Activated naive CD4-positive, alpha-beta T cell treated with anti-CD3 and anti-CD28 coated beads, Interleukin-2, amount 50 U/mL, for 16 hours (primary cell): ENCODE measurements around the gene YIPF1.
A peak's percentile ranks its signal among the peaks of the same experiment; 100 is the strongest.

Experiments
- DNase-seq: peaks from one replicate; pipeline ENCODE4 v3.0.0-alpha.2; 2020

Gene YIPF1

DNA sequence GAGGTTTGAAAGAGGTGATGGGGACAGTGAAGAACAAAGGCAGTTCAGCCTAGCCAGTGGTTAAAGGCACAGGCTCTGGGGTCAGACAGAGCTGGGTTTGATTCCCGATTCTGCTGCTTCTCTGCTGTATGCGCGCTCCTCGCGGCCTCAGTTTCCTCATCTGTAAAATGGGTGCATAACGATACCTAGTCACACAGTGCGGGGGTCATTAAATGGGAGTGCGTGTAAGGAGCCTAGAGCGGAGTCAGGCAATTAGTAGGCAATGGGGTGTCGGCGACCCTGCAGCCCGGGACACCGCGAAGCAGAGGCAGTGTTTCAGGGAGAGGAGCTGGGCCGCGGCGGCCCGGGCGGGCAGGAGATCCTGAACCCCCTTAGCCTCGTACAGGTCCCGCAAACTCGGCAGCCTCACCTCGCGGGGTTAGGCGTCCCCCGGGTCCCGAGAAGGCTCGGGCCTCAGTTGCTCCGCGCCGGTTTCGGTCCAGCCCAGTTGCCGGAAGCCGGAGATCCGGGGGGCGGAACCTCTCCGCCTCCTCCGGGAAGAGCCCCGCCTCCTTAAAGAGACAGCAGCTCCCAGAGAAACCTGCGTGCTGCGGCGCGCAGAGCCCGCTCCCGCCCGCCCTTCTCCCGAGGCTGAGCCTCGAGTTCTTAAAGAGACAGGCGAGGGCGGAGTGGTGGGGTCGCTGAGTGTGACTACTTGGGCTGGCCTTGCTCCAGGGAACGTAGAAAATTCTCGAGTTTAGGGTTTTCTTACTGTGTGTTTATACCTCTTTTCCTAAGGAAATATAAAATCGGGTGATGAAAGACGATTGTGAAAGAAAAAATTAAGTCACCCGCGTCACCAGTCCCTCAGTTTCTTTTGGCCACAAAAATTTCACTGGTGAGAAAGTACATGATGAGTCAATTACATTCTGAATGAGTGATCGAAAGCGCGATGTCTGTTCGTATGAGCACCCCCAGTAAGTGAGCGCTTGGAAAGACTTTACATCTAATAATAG, at the start of gene YIPF1:
TSS of gene YIPF1 (minus strand) at position 494 of the 995 bp plus-strand sequence. CDS start 860 bp downstream, outside the sequence.
- DNase-seq: peak; percentile 85

DNA sequence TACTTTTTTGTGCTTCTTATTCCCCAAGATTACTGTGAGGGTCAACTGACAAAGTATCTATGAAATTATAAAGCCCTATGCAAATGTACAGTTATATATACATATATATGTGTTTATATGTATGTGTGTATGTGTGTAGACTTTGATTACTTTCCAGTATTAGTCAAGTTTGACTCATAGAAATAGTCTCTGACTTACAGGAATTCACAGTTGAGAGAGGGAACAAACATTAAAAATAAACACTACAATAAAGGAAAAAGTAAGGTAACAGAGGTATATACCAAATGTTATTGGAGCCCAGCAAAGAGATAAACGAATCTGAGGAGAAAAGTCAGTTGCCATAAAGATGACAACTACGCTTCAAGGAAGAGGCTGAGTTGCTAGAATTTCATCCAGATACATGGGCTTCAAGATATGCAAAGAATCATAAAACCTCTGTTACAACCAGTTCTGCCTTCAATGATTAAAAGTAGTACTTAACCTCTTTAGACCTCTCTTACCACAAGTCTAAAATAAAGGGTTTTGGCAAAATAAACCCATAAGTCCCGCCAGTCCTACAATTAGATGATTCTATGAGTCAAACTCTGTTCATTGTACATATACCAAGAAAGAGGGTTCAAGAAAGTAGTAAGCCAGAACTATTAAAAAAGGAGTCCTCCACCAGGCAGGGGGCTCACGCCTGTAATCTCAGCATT, 48.7 kb upstream of the YIPF1 start:
- no peak for DNase-seq

DNA sequence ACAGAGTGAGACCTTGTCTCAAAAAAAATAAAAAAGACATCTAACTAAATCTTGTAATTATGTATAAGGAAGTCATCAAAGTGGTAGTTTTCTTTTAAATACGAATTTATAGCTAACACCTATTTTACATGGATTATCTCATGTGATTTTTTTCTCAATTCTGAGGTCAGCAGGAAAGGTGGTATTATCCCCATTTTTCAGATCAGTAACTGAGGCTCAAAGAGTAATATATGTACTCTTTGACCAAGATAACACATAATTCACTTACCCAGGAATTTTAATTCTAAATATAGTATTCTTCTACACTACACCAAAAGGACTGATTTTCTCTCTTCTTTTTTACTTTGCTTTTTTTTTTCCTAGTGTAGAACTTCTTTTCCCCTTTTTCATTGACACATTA, 46.8 kb upstream of the YIPF1 start:
- no peak for DNase-seq

DNA sequence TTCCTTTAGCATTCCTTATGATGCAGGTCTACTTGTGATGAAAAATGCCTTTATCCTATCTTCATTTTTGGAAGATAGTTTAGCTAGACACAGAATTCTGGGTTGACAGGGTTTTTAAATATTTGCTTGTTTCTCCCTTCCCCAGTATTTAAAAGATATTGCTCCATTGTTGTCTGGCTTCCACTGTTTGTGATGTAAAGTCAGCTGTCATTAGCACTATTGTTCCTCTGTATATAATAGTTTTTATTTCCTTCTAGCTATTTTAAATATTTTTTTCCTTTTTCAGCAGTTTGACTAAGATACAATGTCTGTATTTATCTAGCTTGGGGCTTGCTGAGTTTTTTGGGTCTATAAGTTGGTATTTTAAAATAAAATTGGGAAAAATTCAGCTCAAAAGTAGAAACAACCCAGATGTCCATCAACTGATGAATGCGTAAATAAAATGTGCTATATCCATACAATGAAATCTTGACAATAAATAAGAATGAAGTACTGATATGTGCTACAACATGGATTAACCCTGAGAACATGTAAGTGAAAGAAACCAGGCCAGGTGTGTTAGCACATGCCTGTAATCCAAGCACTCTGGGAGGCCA, 44.7 kb upstream of the YIPF1 start:
- DNase-seq: no peak

DNA sequence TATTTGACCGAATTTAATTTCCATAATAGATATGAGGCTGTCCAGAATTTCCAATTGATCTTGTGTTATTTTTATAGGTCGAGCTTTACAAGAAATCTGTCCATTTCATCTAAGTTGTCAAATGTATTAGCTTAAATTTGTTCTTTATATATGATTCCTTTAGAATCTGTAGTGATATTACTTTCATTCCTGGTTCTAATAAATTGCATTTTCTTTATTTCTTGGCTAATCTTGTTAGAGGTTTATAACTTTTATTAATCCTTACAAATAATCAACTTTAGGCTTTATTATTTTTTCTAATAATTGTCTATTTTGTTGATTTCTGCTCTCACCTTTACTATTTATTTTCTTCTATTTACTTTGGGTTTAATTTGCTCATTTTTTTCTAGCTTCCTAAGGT, 41.9 kb upstream of the YIPF1 start:
- DNase-seq: no peak

DNA sequence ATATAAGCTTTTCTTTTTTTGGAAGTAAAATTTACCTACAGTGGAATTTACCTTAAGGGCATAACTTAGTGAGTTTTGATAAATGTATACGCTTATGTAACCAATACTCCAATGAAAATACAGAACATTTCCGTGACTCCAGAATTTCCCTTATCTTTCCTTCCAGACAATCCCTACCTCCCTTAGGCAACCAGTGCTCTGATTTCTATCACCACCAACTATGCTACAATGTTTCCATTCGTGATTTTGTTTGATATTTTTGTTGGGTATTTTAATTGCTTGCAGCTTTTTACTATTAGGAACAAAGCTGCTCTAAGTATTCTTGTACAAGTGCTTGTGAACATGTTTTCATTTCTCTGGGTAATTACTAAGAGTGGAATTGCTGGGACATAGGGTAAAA, 41.3 kb upstream of the YIPF1 start:
- no peak for DNase-seq

DNA sequence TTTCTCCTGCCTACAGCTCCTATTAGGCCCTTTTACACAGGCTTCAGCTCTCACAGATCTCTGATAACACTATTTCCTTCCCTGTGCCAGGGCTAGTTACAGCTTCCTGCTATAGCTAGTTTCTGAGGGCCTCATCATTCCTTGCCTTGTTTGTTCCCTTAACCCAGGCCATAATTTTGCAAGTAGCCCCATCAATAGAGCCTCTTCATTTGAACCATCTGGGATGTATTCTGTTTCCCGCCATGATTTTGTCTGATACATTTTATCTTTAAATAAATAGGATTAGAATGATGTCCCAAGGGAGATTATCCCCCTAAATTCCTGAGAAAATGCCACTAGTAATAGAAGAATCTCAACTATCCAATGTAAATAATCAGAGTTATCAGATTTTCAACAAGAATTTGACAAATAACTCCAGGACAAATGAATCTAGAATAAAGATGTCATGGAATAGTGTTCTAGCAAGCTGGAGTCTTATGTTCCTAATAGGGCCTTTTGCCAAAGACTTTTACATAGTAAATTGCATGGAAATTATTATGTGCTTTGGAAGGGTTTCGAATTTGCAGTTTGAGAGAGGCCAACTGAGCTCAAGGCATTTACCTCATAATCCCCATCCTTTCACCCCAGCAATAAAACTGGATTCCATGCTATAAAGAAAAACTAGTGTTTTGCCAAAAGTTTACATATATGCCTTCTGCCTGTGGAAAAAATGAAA, 39.8 kb upstream of the YIPF1 start:
- no peak for DNase-seq

DNA sequence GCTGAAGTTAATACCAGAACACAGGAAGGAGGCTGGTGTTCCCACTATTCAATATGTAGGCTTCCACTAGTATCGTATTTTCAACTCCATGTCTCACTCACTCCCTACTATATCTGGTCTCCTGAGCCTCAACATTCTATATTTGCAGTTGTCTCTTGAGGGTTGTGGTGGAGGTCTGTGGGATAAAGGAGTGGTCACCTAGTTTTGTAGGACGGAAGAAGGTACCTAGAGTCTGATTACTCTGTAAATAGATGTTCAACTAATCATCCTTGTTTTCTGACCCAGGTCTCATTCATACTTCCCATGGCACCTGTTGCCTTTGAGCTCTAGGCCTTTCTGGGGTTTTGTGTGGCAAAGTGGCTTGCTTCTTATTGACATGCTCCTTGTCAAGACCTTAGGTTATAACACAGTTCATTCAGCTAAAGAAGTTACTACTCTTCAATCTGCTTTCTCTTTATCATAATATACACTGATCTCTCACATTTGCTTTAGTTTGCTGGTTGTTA, 37.8 kb upstream of the YIPF1 start:
- DNase-seq: no peak

DNA sequence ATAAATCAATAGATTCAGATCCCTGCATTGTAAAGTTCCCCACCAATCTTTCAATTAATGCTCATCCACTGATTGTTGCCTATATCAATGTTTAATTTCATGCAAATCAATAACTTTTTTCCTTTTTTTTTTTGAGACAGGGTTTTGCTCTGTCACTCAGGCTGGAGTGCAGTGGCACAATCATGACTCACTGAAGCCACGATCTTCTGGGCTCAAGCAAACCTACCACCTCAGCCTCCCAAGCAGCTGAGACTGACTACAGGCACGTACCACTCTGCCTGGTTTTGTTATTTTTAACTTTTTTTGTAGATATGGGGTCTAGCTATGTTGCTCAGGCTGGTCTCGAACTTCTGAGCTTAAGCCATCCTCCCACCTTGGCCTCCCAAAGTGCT, 30.1 kb upstream of the YIPF1 start:
- DNase-seq: no peak

DNA sequence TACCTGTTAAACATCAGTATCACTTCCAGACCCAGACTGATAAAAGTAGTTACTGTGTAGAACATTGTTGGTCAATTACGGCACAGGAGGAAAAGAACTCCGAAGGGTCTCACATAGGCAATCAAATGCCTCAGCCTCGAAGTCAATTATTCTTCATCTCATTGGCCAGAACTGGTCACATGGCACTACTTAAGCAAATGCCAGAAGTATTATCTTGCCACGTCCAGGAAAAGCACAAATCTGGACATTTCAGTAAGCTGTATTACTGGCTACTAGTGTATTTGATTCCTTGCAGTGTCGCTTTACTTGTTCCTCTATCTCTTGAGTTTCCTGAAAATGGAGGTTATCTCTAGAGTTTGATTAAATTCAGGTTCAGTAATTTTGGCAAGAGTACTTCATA, 28.7 kb upstream of the YIPF1 start:
- DNase-seq: no peak

DNA sequence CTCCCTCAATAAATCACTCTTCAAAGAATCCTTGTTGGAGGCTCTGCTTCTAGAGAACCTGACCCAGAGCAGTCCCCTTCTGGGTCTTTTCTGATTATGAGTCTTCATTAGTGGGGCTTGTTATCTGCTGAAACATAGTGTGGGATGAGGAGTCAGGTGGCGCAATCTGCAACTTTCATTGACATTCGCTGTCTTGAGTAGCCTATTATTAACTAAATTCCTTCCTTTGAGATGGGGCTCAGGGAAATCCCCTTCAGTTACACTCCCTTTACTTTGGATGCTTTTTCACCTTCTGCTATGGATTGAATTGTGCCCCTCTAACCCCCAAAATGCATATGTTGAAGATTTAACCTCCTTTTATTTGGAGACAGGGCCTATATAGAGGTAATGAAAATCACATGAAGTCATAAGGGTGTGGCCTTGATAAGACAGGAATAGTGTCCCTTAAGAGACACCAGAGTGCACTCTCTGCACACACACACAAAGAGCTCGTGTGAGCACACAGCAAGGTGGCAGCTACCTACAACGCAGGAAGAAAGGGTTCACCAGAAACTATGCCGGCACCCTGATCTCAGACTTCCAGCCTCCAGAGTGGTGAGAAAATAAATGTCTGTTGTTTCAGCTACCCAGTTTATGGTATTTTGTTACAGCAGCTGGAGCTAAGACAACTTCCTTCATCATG, 23.9 kb upstream of the YIPF1 start:
- no peak for DNase-seq

DNA sequence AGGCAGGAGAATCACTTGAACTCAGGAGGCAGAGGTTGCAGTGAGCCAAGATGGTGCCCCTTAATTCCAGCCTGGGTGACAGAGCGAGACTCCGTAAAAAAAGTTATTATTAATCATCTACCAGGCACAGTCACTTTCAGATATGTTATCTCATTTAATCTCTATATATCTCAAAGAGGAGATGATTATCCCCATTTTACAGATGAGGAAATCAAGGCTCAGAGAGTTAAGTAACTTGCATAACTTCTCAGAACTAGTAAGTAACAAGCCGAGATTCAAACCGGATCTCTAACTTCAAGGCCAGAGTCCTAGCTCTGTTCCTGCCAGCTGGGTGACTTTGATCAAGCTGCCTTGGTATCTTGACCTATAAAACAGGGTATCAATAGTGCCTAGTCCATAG, 21.8 kb upstream of the YIPF1 start:
- no peak for DNase-seq

DNA sequence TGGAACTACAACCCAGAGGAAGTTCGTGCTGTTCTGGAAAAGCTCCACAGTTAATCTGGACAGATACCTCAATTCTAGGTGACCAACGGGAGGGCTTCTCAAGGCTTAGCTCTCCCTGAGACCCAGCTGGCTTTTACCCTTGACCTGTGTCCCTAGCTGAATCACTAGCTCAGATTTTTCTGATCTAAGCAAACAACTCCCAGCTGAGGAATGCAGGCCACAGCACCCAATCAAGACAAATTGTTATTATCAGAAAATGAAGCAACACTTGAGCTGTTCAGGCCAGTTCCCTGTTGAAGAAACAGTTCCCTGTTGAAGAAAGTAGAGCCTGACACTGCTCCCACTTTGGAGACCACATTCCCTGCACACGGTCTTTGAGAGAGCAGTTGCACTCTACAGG, 20.3 kb upstream of the YIPF1 start:
- no peak for DNase-seq

DNA sequence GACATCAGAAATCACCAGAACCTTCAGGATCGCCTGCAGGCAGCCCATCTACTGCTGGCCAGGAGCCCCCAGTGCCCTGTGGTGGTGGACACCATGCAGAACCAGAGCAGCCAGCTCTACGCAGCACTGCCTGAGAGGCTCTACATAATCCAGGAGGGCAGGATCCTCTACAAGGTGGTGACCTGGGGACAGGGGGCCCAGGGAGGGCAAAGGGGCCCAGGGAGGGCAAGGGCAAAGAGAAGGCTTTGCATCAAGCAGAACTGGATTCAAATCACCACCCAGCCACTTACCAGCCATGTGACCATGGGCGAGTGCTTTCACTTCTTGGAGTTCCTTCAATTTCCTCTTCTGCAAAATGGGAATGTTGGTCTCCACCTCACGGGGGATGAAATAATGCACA, 16.5 kb upstream of the YIPF1 start:
- no peak for DNase-seq

DNA sequence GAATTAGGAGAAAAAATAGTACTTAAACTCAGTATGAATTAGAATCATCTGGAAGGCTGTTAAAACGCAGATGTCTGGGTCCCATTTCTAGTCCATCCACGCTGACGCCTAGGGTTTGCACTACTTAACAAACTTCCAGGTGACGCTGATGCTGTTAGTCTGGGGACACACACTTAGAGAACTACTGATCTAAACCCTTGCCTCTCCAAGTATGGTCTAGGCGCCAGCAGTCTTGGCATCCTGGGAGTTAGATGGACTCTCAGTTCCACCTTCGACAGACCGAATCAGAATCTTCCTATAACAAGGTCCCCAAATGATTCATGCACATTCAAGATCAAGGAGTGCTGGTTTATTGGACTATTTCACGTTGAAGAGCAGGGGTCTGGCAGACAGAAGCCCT, 15.9 kb upstream of the YIPF1 start:
- no peak for DNase-seq

DNA sequence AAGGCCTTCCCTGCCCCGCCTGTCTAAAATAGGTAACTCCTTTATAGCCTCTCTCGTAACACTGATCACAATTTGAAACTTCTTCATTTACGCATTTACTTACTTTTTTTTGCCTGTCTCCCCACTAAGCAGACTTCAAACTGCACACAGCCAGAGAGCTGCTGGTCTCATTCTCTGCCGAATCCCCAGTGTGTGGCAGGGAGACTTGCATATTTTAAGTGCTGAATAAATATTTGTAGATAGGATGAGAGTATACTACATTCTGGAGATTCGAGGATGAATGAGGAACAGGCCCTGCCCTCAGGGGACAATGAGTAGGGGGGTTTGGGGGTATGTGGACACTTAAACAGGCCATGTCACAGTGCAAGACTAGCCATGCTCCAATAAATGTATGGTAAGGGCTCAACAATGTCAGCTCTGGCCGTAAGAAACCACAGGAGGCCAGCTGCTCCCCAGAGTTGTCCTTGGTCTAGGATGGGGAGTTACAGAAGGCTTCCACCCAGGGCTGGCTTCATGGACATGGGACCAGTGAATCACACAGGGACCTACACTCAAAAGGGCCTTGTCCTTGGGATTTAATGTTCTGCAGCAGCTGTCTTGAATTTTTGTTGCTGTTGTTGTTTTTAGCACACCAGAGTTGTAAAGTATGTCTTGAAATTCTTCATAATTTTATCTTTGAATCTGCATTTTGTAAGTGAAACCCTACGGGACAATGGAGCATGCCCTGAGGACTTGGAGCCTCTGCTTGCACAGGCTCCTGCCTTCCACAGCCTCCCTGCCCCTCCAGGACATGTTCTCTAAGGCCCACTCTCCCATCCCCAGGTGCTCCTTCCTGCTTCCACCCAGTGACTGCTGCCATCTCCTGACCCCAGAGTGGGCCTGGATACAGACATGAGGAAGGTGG, 12.9 kb upstream of the YIPF1 start:
- DNase-seq: no peak

DNA sequence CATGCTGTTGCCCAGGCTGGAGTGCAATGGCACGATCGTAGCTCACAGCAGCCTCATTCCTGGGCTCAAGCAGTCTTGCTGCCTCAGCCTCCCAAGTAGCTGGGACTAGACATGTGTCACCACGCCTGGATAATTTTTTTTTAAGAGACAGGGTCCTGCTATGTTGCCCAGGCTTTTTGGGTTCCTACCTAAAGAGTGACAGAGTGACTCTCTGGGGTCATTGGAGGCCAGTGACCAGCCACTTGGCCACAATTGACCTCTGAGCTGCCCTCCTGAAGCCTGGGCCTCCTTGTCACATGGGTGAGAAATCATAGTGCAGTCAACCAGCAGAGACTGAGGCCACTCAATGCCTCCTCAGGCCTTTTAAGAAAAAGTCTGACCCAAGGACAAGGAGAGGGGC, 10.1 kb upstream of the YIPF1 start:
- no peak for DNase-seq

DNA sequence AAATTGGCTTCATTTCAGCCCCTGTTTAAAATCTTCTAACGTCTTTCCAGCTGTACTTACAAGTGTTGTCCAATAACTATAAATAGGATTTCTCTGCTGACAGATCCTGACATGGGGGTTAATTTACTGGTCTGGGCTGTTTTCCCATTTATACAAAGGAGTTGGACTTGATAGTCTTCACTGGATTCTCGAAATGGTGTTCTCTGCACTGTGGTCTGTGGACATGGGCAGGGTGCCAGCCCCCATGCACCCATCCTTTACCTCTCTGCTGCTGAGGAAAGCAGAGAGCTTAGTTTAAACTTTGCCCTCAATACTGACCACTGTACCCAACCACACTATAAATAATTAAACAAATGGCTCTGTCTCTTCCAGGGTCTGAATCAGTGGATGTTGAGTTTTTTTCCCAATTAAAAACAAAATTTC, 9.6 kb upstream of the YIPF1 start:
- no peak for DNase-seq

DNA sequence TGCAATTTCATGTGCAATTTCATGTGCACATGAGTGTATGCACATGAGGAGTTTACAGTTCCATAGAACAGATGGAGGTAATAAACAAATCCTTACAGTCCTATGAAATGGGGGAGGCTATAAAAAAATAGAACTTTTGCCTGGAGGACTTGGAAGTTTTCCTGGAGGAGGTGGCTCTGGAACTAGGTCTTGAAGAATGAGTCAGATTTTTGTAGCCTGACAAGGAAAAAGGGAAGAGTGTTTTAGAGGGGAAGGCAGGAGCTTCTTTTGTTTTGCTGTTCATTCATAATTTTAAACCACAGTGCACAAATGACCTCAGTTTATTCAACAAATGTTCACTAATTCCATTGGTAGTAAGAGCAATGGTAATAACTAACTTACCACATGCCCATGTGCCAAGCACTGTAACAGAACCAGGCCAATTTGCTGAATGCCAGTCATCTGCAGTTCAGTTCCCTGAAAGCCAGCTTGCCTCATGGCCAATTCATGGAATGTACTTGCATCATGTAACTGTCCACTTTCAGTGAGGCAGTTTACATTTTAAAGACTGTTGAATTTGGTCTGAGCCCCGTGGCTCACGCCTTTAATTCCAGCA, 7.1 kb upstream of the YIPF1 start:
- no peak for DNase-seq

DNA sequence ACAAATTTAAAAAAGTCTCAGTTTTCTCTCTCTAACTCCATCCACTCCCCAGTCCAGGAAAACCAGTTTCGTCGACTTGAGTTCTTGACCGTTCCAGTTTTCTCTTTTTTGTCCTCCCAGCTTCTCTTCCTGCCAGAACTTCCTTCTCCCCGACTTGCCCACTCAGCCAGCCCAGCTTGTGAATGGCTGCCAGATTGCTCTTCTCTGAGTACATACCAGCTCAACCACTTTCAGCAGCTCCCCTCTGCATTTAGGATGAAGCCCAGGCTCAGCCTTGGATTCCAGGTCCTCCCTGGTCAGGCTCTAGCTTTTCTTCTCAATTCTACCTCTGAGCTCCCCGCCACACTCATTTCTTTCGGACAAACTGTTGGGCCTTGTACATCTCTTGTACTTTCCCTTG, 5.8 kb upstream of the YIPF1 start:
- no peak for DNase-seq

DNA sequence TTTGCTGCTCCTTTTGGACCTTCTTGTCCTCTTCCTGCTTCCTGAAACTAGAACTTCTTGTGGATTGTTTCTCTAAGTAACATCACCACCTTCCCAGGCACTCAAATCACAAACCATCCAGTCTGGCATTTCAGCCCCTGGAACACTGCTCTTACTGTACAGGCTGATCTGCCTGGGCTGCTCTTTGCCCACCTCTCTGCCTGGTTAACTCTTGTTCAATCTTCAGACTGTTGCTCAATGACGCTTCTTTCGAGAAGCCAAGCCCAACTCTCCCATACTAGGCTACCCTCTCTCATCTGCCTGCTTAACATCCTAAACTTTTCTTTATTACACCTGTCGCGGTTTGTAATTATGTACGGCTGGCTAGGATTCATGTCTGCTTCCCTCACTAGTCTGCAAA, 5.0 kb upstream of the YIPF1 start:
- no peak for DNase-seq
